Measurements from ENCODE around the gene FGF18. TPM values are rescaled to one million over a fixed set of nuclear protein-coding genes. Genes with fewer than 3 reads are reported as not detected.
A peak's percentile ranks its signal among the peaks of the same experiment; 100 is the strongest.
"Not testable (repeated sequence)": the region's sequence is repeated elsewhere in the genome, so short reads cannot be mapped to it uniquely, and the experiment has no call there.

The FGF18 gene, protein sequence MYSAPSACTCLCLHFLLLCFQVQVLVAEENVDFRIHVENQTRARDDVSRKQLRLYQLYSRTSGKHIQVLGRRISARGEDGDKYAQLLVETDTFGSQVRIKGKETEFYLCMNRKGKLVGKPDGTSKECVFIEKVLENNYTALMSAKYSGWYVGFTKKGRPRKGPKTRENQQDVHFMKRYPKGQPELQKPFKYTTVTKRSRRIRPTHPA
- not detected in 2 replicates for total RNA-seq (2014; rRNA removed; shearing (Covaris generic))

- no peak for DNase-seq (ENCODE audit: low read depth)
Observed at GRCh38 chr5:171418982-171419687, at the start of gene FGF18. FGF18 (plus strand) TSS chr5:171419647; CDS start chr5:171420200, 553 bp downstream.

DNA sequence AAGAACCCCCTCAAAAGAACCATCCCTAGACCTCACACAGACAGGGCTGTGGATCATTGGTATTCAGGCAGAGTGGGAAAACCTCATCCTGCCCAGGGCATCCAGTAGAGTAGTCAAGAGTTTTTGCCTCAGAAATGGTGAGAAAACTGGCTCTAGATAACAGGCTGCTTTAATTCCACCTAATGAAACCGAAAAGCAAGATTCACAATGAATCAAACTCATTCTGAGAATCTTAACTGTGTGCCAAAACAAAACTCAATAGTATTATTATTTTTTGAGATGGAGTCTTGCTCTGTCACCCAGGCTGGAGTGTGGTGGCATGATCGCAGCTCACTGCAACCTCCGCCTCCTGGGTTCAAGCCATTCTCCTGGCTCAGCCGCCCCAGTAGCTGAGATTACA, 49.5 kb upstream of the FGF18 start:
- DNase-seq (ENCODE audit: low read depth): no peak

DNA sequence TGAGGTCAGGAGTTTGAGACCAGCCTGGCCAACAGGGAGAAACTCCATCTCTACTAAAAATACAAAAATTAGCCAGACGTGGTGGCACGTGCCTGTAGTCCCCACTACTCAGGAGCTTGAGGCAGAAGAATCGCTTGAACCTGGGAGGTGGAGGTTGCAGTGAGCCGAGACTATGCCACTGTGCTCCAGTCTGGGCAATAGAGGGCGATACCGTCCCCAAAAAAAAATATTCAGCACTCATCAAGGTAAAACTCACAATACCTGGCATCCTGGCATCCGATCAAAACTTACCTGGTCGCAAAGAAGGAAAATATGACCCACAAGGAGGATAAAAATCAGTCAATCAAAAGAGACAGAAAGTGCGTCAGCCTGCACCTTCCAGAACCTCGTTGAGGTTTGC, 48.6 kb upstream of the FGF18 start:
- DNase-seq (ENCODE audit: low read depth): not testable (repeated sequence)

GRCh38 chr5:171371326-171371725, 48.1 kb upstream of the FGF18 start:
- no peak for DNase-seq (ENCODE audit: low read depth)

- DNase-seq (ENCODE audit: low read depth): no peak
Observed at GRCh38 chr5:171379961-171380360, 39.5 kb upstream of the FGF18 start.

DNA sequence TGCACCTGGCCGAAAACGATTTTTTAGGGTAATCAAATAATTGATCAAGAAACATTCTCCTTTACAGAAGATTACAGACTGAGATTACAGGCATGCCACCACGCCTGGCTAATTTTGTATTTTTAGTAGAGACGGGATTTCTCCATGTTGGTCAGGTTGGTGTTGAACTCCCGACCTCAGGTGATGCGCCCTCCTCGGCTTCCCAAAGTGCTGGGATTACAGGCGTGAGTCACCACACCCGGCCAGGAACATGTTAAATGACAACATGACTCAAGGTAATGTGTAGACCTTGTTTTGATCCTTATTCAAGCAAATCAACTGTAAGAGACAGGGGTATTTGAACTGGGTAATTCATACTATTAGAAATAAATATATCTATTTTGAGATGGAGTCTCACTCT, 35.0 kb upstream of the FGF18 start:
- DNase-seq (ENCODE audit: low read depth): not testable (repeated sequence)

GRCh38 chr5:171384999-171385398, 34.4 kb upstream of the FGF18 start:
- DNase-seq (ENCODE audit: low read depth): not testable (repeated sequence)

DNA sequence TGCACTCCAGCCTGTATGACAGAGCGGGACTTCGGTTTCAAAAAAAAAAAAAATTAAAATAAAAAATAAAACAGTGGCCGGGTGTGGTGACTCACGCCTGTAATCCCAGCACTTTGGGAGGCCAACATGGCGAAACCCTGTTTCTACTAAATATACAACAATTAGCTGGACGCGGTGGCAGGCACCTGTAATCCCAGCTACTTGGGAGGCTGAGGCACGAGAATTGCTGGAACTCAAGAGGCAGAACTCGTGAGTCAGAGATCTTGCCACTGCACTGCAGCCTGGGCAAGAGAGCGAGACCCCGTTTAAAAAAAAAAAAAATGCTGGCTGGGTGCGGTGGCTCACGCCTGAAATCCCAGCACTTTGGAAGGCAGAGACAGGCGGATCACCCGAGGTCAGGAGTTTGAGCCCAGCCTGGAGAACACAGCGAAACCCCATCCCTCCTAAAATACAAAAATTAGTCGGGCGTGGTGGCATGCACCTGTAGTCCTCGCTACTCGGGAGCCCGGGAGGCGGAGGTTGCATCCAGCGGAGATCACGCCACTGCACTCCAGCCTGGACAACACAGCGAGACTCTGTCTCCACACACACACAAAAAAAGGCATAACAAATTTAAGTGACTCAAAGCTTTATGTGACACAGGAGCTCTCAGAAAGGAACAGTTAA, 33.3 kb upstream of the FGF18 start:
- no peak for DNase-seq (ENCODE audit: low read depth)

- DNase-seq (ENCODE audit: low read depth): peak; percentile 13
Observed at GRCh38 chr5:171386861-171387344, 32.5 kb upstream of the FGF18 start.

- peak; percentile 94 for DNase-seq (ENCODE audit: low read depth)
Observed at GRCh38 chr5:171387345-171387969, 32.0 kb upstream of the FGF18 start, which contains the start of gene NPM1. NPM1 (plus strand) TSS chr5:171387849; CDS start chr5:171387949, 100 bp downstream.

DNA sequence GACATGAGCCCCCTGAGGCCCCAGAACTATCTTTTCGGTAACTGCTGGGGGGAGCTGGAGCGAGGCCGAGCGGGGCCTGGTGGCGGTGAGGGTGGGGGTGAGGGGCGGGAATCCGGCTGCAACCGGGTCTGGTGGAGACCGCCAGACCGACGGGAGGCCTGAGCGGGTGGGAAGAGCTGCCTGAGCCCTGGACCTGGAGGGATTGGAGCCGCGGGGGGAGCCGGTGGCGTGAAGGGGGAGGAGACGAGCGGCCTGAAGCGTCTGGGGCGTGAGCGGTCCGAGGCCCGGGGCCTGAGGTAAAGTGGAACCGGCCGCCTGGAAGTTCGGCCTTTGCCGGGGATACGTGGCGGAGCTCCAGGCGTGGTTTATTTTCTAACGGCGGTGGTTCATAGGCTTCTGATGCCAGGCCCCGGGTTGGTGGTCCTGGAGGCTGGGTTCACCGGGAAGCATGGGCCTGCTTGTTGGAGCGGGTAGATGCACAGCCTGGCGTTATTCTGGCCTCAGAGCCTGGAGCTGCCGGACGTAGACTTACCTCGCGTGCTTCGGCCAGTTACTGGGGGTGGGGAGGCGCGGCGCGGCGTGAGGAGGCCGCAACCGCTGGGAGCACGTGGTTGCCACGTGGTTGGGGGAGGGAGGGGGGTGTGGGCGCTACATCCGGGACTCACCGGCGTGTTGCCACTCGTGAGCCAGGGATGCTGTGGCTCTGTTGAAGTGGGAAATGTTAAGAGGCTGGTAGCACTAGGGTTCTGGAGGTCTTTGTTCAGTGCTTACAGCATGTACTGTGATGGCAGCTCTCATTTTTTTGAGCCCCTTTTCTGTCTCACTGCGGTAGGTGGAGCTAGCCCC, 31.3 kb upstream of the FGF18 start:
- DNase-seq (ENCODE audit: low read depth): peak; percentile 77

- DNase-seq (ENCODE audit: low read depth): no peak
Observed at GRCh38 chr5:171388816-171389168, 30.7 kb upstream of the FGF18 start.

GRCh38 chr5:171390883-171391677, 28.4 kb upstream of the FGF18 start:
- no peak for DNase-seq (ENCODE audit: low read depth)

DNA sequence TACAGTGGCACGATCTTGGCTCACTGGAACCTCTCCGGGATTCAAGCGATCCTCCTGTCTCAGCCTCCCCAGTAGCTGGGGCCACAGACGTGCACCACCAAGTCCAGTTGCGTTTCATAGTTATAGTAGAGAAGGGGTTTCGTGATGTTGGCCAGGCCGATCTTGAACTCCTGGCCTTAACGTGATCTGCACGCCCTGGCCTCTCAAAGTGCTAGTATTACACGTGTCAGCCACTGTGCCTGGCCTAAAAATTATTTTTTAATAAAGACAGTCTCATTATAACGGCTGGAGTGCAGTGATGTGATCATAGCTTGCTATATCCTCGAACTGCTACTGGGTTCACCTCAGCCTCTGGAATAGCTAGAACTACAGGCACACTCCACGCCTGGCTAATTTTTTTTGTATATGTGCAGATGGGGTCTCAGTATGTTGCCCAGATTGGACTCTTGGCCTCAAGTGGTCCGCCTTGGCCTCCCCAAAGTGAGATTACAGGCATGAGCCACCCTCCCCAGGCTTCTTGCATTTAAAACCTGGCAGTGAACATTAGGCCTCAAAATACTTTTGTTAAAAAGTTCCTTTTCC, 27.4 kb upstream of the FGF18 start:
- no peak for DNase-seq (ENCODE audit: low read depth)

GRCh38 chr5:171392585-171393159, 26.8 kb upstream of the FGF18 start:
- no peak for DNase-seq (ENCODE audit: low read depth)

DNA sequence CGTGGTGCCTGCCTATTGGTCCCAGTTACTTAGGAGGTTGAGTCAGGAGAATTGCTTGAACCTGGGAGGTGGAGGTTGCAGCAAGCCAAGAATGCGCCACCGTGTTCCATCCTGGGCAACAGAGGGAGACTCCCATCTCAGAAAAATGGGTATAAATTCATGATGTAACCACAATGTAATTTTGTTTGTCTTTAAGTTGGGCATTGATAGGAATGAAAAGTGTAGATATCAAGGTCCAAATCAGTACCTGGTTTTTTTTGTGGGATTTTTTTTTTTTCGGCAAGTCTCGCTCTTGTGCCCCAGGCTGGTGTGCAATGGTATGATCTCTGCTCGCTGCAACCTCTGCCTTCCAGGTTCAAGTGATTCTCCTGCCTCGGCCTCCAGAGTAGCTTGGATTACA, 24.4 kb upstream of the FGF18 start:
- DNase-seq (ENCODE audit: low read depth): no peak

GRCh38 chr5:171396583-171396982, 22.9 kb upstream of the FGF18 start:
- DNase-seq (ENCODE audit: low read depth): not testable (repeated sequence)

DNA sequence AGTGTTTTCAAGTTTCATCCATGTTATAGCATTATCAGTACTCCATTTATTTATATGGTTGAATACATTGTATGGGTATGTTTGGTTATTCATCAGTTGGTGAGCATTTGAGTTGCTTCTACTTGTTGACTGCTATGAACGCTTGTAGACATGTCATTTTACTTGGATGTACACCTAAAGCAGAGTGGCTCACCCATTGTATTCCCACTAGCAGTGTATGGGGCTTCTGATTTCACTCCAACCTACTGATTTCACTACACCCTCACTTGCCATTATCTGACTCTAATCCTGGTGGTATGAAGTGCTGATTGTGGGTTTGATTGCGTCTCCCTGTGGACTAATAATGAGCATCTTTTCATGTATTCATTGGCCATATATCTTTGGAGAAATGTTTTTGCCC, 22.3 kb upstream of the FGF18 start:
- DNase-seq (ENCODE audit: low read depth): no peak

DNA sequence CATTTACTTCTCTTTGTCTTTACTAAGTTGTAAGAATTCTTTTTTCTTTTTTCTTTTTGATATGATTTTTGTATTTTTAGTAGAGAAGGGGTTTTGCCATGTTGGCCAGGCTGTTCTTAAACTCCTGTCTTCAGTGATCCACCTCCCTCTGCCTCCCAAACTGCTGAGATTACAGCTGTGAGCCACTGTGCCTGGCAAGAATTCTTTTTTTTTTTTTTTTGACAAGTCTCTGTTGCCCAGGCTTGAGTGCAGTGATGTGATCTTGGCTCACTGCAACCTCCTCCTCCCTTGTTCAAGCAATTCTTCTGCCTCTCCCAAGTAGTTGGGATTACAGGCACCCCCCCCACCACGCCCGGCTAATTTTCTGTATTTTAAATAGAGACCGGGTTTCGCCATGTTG, 21.8 kb upstream of the FGF18 start:
- DNase-seq (ENCODE audit: low read depth): no peak

GRCh38 chr5:171398660-171399059, 20.8 kb upstream of the FGF18 start:
- not testable (repeated sequence) for DNase-seq (ENCODE audit: low read depth)

All from RPMI7951 (cell line).